ENCODE data around the gene TEP1.

TEP1 gene

DNA sequence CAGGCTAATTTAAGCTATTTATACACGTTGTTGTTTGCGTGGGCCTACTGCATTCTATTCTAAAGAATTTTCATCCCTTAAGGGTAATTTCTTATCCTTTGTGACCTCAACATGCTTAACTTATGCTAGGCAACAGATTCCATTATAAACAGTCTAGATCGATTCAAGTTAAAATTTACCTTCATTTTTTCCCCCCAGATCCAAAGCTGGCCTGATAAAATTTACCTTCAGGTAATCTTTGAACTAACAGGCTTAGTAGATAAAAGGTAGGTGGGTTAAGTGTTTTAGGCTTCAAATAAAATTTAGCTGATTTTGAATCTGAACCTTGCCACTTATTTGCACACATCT lies 79.8 kb downstream of the TEP1 start:
- DNase-seq, result no peak

- no peak for DNase-seq
These were observed 80.4 kb downstream of the TEP1 start, which contains the start of gene CCNB1IP1 for GRCh38 chr14:20332788-20333493. Gene CCNB1IP1, minus strand, starts transcription at chr14:20333279. Its CDS starts 16,756 bp downstream, at chr14:20316523.

DNA sequence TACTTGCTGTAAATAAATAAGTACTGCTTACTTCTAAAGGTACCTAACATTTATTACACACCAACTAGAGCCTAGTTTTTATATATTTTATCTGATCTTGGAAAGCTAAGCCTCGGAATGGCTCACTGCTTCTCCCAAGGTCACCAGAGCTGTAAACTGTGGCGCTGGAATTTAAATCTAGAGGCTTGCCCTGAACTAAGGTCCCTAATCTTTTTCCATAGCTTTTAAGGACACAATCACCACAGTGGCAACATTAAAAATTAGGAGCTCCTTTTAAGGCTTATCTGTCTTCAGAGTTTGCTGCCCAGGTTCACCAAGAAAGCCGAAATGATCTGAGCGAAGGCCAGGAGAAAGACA lies 80.9 kb downstream of the TEP1 start:
- DNase-seq, result no peak

DNA sequence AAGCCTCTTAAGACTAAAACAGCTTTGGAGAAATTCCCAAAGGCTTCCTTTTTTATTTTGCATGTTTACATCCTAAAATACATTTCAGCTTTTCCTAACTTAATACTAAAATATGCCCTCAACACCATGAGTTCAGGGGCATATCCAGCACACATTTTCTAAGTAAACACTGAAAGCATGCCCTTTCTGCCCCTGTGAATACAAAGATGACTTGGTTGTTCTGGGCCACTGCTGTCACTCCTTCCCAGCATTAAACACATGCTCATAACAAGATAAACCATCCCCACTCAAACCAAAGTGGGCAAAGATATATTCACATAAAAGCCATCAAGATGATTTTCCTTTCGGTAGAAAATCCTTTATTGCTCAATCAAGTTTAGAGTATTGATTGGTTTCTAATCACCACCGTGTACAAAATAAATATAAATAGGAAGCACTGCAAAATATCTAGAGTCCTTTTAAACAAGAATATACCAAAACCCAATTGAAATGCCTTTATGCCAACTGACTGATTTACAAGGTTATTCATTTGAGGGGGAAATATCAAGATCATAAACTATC lies 82.2 kb downstream of the TEP1 start:
- DNase-seq, result no peak

- no peak for DNase-seq
These were observed 83.9 kb downstream of the TEP1 start for GRCh38 chr14:20329355-20329754.

DNA sequence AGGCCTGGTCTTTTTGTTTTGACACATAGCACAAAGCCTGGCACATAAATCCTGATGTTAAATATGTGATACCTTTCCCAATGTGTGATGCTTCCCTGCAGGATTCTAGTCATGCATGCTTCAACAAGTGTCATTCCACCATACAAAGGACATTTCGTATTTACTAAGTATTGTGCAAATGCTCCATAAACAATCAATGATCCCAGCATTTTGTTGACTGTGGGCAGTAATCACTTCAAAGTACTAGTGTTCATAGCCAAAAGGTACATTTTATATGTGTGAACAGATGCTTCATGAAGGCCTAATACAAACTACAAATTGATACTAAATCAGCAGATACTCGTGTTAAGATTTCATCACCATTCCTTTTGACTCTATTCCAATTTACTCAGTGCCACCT lies 84.6 kb downstream of the TEP1 start:
- DNase-seq, result no peak

- no peak for DNase-seq
These were observed 86.1 kb downstream of the TEP1 start for GRCh38 chr14:20327005-20327869.

GRCh38 chr14:20317720-20318119 lies 95.6 kb downstream of the TEP1 start:
- no peak for DNase-seq
